Measurements from ENCODE around the gene SLC52A1.
"Not testable (repeated sequence)": the region's sequence is repeated elsewhere in the genome, so short reads cannot be mapped to it uniquely, and the experiment has no call there.

SLC52A1 gene

DNA sequence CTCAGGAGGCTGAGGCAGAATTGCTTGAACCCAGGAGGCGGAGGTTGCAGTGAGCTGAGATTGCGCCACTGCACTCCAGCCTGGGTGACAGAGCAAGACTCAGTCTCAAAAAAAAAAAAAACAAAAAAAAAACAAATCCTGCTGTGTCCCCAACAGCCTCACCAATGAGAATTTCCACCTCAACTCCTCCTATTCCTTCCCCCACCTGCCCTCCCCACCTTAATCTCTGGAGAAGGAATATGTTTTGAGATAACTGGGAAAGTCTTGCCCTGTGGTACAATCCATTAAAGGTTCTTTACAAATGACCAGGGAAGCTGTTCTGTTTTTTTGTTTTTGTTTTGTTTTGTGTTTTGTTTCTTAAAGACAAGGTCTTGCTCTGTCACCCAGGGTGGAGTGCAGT, 5.1 kb downstream of the SLC52A1 start:
- not testable (repeated sequence) for DNase-seq

DNA sequence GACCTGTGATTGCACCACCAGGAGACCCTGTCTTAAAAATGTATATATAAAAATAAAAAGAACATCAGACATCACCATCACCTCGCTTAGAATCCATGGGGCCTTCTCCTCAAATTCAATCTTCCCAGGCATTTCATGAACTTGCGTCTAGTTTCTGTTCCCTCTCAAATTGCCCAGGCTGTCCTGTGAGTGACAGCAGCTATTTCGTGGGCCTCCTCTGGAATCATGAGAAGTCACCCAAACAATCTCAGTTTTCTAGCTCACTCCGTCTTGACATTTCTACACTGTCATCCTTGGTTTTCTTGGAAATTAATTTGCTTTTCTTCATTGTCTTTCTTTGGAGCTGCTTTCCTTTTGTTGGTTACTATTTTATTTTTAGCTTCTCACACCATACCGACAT, 7.3 kb downstream of the SLC52A1 start:
- no peak for DNase-seq

DNA sequence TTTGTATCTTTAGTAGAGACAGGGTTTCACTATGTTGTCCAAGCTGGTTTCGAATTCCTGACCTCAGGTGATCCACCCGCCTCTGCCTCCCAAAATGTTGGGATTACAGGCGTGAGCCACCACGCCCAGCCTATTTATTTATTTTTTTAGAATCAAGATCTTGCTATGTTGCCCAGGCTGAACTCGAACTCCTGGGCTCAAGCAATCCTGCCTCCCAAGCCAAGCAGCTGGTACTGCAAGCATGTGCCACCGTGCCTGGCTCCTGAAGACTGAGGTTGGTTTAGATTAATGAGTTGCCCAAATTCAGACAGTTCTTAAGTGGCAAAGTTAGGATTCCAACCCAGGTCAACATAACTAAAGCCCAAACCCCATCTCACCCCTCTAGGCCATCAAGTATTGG, 7.9 kb downstream of the SLC52A1 start:
- no peak for DNase-seq

DNA sequence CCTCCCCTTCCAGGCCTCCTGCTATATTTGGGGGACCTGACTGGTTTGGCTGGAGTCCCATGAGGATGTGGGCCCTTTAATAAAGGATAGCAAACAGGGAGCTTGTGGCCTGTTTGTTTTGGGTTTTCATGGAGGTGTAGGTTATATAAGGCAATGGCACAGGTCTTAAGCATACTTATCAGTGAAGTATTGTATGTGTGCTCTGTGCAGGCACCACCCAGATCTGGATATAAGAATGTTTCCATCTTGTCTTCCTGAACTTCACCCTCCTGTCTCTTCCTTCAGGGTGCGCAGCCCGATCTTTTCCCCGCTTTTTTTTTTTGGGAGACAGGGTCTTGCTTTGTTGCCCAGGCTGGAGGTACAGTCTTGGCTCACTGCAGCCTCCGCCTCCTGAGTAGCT, 10.6 kb downstream of the SLC52A1 start:
- no peak for DNase-seq

DNA sequence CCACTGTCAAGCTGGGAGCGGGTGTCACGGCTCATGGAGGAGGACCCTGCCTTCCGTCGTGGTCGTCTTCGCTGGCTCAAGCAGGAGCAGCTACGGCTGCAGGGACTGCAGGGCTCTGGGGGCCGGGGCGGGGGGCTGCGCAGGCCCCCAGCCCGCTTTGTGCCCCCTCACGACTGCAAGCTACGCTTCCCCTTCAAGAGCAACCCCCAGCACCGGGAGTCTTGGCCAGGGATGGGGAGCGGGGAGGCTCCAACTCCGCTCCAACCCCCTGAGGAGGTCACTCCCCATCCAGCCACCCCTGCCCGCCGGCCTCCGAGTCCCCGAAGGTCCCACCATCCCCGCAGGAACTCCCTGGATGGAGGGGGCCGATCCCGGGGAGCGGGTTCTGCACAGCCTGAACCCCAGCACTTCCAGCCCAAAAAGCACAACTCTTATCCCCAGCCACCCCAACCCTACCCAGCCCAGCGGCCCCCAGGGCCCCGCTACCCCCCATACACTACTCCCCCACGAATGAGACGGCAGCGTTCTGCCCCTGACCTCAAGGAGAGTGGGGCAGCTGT, 11.6 kb downstream of the SLC52A1 start:
- DNase-seq: no peak

DNA sequence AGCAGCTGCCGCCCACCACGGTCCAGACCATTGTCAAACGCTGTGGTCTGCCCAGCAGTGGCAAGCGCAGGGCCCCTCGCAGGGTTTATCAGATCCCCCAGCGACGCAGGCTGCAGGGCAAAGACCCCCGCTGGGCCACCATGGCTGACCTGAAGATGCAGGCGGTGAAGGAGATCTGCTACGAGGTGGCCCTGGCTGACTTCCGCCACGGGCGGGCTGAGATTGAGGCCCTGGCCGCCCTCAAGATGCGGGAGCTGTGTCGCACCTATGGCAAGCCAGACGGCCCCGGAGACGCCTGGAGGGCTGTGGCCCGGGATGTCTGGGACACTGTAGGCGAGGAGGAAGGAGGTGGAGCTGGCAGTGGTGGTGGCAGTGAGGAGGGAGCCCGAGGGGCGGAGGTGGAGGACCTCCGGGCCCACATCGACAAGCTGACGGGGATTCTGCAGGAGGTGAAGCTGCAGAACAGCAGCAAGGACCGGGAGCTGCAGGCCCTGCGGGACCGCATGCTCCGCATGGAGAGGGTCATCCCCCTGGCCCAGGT, 13.0 kb downstream of the SLC52A1 start:
- no peak for DNase-seq

DNA sequence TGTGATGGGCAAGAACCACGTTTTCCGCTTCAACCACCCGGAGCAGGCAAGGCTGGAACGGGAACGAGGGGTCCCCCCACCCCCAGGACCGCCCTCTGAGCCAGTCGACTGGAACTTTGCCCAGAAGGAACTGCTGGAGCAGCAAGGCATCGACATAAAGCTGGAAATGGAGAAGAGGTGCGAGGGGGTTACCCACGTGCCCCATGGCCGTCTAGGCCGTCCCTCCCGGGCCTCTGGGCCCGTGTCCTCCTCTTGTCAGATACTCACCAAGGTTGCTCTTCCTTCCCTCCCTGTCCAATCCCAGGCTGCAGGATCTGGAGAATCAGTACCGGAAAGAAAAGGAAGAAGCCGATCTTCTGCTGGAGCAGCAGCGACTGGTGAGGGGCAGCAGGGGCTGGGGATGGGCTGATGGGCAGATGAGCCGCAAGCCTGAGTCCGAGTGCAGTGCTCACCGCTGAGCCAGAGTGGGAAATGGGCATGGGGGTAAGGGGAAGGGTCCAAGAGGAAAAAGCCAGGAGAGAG, 14.7 kb downstream of the SLC52A1 start:
- DNase-seq: no peak

DNA sequence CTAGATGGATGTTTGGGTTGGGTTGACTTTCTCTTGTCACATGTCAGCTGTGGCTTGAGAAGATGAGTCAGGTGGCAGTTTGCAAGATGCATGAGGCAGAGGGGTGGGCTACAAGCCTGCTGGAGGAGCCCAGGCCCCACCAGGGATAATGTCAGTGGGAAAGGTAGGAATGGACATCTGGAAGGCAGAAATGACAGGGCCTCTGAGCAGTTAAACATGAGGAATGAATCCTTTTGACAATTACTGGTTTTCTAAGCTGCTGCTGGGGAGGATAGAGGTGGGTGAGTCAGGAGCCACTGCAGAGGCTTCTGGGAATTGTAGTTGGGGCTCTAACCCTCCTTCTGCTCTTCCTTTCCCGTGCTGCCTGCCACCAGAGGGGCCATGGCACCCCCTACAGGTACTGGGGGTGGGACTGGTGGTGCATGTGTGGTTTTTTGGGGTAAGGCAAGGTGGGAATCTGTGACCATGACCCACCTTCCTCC, 15.7 kb downstream of the SLC52A1 start:
- DNase-seq: peak; percentile 52

DNA sequence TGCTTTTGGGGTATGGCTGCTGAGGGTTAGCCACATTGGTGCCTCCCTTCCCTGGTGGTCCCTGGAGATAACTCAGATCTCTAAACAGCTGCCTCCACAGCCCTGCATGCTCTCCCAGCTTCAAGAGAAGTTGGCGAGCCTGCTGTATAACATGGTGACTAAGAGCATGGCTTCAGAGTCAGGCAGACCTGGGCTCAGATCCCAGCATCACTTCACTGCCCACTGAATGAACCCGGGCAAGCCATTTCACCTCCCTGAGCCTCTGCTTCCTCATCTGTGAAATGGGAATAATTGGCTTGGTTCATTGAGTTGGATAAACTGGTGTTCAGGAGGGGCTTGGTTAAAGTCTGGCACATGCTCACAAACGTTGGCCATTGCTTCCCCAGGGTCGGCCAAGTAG, 20.9 kb downstream of the SLC52A1 start:
- DNase-seq: no peak

DNA sequence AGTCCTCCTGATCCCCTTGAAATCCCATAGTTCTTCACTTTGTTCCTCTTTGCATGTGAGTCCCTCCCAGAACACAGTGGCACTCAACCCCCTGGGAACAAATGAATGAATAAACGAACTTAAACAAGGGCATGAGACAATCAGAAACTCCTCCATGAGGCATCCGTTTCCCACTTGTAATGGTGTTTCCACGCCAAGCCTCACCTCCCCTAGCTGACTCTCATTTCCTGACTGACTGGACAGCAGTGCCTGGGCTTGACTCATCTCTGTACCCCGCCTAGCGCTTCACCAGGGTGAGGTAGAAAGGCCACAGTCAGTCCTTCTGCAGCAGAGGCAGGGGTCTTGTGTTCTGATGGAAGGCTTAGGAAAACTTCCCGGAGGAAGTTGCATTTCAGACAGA, 23.3 kb downstream of the SLC52A1 start:
- no peak for DNase-seq

DNA sequence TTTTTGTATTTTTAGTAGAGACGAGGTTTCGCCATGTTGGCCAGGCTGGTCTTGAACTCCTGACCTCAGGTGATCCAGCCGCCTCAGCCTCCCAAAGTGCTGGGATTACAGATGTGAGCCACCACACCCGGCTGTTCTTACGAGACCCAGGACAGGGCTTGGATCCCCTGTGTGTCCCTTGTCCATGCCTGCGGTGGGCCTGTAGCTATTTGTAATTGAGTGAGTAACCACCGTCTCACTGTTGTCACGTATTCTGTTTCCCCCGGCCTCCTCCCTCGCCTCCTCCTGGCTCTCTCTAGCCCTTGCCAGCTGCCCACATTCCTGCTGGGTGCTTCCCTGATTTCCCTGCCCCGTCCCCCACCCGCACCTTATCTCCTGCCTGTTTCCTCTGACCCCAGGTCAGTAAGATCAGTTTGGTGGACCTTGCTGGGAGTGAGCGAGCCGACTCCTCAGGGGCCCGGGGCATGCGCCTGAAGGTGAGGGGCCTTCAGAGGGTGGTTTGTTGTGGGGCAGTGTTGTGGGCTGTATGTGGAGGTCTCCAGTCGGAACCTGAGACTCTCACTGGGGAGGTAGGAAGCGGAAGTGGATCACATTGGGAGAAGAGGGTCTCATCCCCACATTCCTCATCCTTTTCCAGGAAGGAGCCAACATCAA, 31.9 kb downstream of the SLC52A1 start:
- no peak for DNase-seq

DNA sequence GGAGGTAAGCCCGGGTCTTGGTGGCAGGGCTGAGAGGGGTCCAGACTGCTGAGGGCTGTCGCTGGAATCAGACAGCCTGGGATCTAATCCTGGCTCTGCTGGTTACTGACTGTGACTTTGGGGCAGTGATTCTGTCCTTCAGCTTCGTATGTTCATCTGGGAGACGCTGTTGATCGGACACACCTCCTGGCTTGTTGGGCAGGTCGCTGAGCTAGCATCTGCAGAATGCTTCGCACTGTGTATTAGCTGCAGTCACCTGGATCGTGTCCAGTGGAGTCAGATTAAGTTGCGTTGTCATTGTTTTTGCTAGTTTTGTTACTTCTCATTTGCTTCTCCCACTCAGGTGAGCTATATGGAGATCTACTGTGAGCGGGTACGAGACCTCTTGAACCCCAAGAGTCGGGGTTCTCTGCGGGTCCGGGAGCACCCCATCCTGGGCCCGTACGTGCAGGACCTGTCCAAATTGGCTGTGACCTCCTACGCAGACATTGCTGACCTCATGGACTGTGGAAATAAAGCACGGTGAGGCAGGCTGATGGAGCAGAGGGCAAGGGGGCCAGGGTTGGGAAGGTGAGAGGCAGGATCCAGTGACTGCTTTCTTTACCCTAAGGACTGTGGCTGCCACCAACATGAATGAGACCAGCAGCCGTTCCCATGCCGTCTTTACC, 33.0 kb downstream of the SLC52A1 start:
- DNase-seq: no peak

DNA sequence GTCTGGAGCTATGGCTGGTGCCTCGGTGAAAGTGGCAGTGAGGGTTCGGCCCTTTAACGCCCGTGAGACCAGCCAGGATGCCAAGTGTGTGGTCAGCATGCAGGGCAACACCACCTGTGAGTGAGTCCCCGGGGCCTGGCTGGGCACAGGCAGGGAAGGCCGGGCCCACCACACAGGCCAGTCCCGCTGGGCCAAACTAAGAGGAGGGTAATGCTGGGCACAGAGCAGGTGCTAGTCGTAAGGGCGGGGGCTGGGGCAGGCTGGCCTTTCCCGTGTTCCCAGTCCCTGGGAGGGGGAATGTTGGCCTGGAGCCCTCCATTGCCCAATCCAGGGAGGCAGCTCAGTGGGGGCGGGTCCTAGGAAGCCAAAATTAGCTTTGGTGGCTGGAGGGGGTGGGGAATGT, 35.0 kb downstream of the SLC52A1 start:
- DNase-seq: no peak

DNA sequence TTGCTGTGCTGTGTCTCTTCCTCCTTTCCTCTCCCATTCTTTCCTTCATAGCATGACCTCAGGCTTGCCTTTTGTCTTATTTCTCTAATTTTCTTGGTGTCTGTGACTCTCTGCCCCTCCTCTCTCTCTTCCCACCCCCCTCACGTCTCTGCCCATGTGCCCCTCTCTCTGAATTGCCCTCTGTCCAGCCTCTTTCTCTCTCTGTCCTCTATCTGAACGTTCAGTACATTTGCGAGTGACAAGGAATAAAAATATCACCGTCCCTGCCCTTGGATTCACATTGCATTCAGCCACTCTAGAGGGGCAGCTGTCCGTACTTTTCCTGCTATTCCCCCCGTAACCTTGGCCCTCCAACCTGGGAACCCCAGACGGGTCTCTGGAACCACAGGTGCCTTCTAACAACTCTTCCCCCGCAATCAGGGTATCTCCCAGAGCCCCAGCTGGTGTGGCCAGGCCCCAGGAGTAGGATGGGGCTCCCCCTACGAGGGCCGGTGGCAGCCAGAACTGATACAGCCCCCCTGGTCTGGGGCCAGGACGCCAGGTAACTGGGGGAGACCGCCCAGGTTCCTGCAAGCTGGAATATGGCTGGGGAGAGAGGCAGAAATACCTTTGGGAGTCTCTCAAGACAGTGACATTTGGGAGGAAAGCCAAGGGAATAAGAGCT, 35.7 kb downstream of the SLC52A1 start:
- no peak for DNase-seq

DNA sequence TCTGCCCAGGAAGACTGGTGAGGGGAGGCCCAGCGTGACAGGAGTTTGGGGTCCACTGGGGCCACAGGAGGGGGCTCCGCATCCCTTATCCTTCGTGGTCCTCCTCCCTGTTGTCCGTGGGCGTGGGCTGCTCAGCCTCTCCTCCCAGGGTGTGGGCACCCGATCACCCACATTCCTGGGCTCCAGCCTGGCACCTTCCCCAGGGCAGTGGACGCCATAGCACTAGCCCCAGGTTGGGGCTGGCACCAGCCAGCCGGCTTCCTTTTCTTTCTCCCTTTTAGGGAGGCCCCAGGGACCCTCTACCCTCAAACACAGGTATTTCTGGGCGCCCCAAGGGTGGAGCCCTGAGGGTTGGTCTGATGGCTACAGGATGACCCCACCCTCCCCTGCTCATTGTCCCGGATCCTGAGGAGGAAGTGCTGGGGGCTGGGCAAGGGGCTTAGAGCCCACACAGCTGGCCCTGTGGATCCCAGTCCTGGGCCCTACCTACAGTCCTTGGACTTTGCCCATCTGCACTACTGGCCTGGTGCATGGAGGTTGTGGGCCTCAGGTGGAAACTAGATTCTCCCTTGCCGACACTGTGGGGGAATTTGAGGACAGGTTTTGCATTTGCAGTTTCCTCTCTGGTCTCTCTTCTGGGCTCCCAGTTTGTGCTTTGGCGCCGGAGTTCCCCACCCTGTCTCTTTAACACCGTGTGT, 36.3 kb downstream of the SLC52A1 start:
- no peak for DNase-seq

DNA sequence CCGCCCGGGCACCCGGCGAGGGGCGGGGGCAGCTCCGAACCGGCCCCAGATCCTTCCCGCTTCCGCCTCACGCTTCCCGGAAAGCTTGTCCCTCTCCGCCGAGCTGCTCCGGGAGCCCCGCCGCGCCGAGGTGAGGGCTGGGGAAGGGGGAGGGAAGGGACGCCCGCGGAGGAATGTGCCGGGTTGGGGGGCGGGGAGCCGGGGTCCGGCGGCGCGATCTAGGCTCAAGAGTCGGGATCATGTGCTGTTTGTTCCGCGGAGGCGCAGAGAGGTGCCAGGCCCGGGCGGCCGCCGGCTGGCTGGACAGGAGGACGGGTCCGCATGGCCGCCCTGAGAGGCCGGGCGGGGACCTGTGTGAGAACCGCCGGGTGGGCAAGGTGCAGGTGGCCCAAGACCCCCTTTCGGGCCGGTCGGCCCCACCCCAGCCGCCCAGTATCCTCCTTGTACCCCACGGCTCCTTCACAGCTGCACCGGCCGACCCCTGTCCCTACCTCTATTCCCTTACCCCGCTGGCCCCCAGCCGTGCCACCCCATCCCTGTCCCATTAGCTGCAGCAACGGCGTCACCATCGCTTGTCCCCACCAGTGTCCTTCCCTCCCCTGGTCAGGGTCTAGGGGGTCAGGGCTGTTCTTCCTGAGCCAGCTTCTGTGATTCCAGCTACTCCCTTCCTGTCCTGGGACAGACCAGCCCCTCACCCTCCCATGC, 37.0 kb downstream of the SLC52A1 start:
- DNase-seq: peak; percentile 57

DNA sequence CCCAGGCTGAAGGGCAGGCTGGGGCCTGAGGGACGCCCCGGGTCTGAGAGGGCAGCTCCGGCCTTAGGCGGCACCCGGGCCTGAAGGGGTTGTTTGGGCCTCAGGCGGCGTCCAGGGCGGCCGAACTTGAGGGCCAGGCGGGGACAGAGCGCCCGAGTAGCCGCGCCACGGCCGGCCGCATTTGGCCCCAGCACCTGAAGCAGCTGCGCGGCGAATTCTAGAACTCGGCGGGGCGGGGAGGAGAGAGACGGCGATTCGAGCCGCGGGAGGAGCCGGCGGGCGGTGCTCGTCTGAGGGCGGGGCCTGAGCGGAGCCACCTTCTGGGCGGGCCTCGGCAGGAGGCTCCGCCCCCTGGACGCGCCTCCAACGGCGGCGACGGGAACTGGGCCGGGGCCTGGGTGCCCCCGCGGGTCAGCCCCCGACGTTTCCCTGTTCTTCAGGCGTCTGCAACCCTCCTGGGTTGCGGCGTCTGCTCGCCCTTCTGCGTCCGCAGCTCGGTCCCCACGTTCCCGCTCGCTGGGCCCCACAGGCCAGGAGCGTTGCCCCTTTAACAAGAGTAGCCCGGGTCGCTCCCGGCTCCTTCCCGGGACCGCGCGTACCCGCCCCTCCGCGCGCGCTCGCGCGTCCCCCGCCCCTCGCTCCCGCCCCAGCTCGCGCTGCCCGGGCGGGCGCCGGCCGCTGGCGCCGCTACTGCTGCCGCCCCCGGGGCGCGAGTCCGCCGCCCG, 37.8 kb downstream of the SLC52A1 start, which contains the start of the genes INCA1 and KIF1C:
Gene INCA1 (minus strand): TSS at position 221 of the 725 bp plus-strand sequence. CDS start 3,085 bp downstream, outside the sequence.
Gene KIF1C (plus strand): TSS at position 649 of the 725 bp plus-strand sequence. CDS start 2,297 bp downstream, outside the sequence.
- peak; percentile 98 for DNase-seq

DNA sequence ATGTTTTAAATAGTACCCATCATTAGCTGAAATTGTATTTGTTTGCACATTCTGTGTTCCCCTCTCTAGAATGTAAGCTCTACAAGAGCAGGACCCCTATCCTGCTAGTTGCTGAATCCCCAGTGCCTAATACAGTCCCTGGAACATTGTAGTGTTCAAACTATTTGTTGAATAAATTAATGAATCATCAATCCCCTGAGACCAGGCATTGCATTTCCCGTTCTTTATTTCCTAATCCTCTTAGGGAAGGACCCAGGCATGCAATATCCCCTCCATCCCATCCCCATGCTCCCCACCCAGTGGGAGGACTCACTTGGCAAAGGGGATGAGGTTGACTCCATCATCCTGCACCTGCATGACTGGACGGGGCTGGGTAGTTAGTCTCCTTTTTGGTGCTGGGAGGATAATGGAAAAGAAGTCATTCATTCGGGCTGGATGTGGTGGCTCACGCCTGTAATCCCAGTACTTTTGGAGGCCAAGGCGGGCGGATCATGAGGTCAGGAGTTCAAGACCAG, 41.1 kb downstream of the SLC52A1 start:
- no peak for DNase-seq

DNA sequence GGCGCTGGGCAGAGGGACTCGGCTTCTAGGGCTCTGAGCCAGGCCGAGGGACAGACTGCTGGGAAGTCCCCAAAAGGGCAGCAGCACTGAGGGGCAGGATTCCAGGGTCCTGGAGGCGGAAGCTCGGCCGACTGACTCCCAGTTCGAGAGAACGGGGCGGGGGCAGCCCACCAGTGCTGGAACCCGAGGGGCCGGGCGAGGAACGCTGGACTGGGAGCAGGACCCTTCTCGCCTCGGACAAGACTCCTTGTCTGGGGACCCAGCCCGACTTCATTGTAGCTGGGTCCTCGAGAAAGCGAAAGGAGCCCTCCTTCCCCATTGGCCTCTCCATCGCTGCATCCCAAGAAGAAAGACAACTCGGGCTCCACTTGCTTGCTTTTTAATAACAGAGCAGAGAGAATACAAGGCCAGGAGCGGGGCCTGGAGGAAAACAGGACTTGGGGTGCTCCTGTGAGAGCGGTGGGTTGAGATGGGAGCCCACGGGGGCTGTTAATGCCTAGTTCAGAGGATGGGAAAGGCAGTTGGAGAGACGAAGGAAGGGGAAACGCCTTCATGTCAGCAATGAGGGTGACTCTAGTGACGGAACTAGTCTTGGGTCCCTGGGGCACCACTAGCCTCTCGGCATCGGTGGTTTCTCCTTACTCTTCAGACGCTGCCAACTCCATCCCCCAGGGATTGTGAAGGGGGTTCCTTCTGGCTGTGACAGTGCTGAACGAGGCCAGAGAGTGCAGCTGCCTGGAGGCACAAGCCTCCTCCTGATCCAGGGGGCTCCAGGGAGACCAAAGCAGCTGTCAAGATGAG, 47.3 kb downstream of the SLC52A1 start:
- peak; percentile 77 for DNase-seq
